ENCODE data around the gene SAG. TPM values are rescaled to one million over a fixed set of nuclear protein-coding genes. Genes with fewer than 3 reads are reported as not detected.

SAG gene
- total and polyA plus RNA-seq, 8 donors = 1.5 TPM; not detected in 7

- H3K4me1 ChIP-seq = peaks cover 37 to 66% (median 51%) of the 10 kb centered on the region in 4 donors
- peak overlapping the region in 2 of 4 donors; percentile 19 for H3K4me3 ChIP-seq
- intact Hi-C loops (cut with DNase I; ENCODE audit: low total_unique reads) = no loop called here
- H3K27ac ChIP-seq = peak overlapping the region; percentile 52 to 92 (median 80)
- DNase-seq = peak; percentile 88 to 96
- no peak for TF ChIP-seq CTCF (IDR thresholded peaks at IDR 0.05)
- no peak for TF ChIP-seq POLR2A (IDR thresholded peaks at IDR 0.05)
- no peak for TF ChIP-seq EP300 (IDR thresholded peaks at IDR 0.05)
- TF ChIP-seq POLR2AphosphoS5 (IDR thresholded peaks at IDR 0.05) = peak; percentile 48 to 58 (median 57)
- H3K9me3 ChIP-seq = no peaks in the 10 kb centered on the region
- no peaks in the 10 kb centered on the region for H3K27me3 ChIP-seq
- WGBS, 5 donors = 35 to 47% (median 43%) methylated on average over 24 to 25 of the region's 25 CpGs
- peaks cover 12 to 29% (median 23%) of the 10 kb centered on the region in 4 donors for H3K36me3 ChIP-seq
Measured at GRCh38 chr2:233387667-233388528, 80.3 kb downstream of the SAG start.

- TF ChIP-seq EP300 (IDR thresholded peaks at IDR 0.05) (no peak), POLR2AphosphoS5 (IDR thresholded peaks at IDR 0.05) (no peak), CTCF (IDR thresholded peaks at IDR 0.05) (no peak), POLR2A (IDR thresholded peaks at IDR 0.05) (no peak)
- no peaks in the 10 kb centered on the region for H3K9me3 ChIP-seq
- 77 to 96% (median 89%) methylated on average over 8 of the region's 8 CpGs for WGBS, 5 donors
- no peak overlapping the region for H3K4me3 ChIP-seq
- H3K27ac ChIP-seq = peak overlapping the region in 4 of 5 donors; percentile 79 to 92 (median 82)
- peaks cover 34 to 51% (median 42%) of the 10 kb centered on the region in 4 donors for H3K4me1 ChIP-seq
- intact Hi-C loops (cut with DNase I; ENCODE audit: low total_unique reads) = no loop called here
- peaks cover 12 to 41% (median 28%) of the 10 kb centered on the region in 4 donors for H3K36me3 ChIP-seq
- no peaks in the 10 kb centered on the region for H3K27me3 ChIP-seq
- peak in 1 of 2 donors; percentile 52 for DNase-seq
Measured at GRCh38 chr2:233389601-233390125, 82.0 kb downstream of the SAG start.

- DNase-seq = no peak
- H3K4me3 ChIP-seq = no peak overlapping the region
Measured at GRCh38 chr2:233395687-233396086, 88.1 kb downstream of the SAG start.

More at GRCh38 chr2:233395687-233396086, 88.1 kb downstream of the SAG start:
- H3K4me1 ChIP-seq = peaks cover 0 to 14% (median 8%) of the 10 kb centered on the region in 4 donors
- no peaks in the 10 kb centered on the region for H3K27me3 ChIP-seq
- 90 to 97% (median 96%) methylated on average over 7 of the region's 7 CpGs for WGBS, 5 donors
- no peaks in the 10 kb centered on the region for H3K9me3 ChIP-seq
- H3K27ac ChIP-seq = no peak overlapping the region
- intact Hi-C loops (cut with DNase I; ENCODE audit: low total_unique reads) = no loop called here
- TF ChIP-seq CTCF (IDR thresholded peaks at IDR 0.05) (no peak), POLR2A (IDR thresholded peaks at IDR 0.05) (no peak), EP300 (IDR thresholded peaks at IDR 0.05) (no peak), POLR2AphosphoS5 (IDR thresholded peaks at IDR 0.05) (no peak)
- peaks cover 13 to 50% (median 37%) of the 10 kb centered on the region in 4 donors for H3K36me3 ChIP-seq

Small RNA genes within 50 kb of the gene (small RNA-seq; reads per million reads assigned to genes)
- gene RF00019 (0 reads per million in 4 donors), gene SCARNA5 (263 to 641 (median 440) reads per million in 4 donors), gene SCARNA6 (28.5 to 103 (median 42.2) reads per million in 4 donors)

Other genes starting within 250 kb of the SAG start
- gene INPP5D, start 247.5 kb upstream of the SAG start, total RNA-seq = 100 to 1,000 TPM in 1 of 5 donors, 10 to 100 TPM in 2, 1 to 10 TPM in 2; 8.1 to 564 (median 11.2) TPM
- 1 to 10 TPM; 3.7 to 5.2 (median 4.7) TPM for gene INPP5D, start 247.5 kb upstream of the SAG start, polyA plus RNA-seq
- gene ATG16L1, start 56.1 kb upstream of the SAG start, total RNA-seq = 10 to 100 TPM in 4 of 5 donors, 1 to 10 TPM in 1; 7.6 to 71.9 (median 34.1) TPM
- gene ATG16L1, start 56.1 kb upstream of the SAG start, polyA plus RNA-seq = 10 to 100 TPM in 1 of 3 donors, 1 to 10 TPM in 2; 8.7 to 11.6 (median 8.7) TPM
- 100 to 1,000 TPM; 191 to 471 (median 216) TPM for gene DGKD, start 46.7 kb downstream of the SAG start, total RNA-seq
- gene DGKD, start 46.7 kb downstream of the SAG start, polyA plus RNA-seq = 10 to 100 TPM; 21.9 to 85.4 (median 25.2) TPM

Measured in stomach (tissue), 9 donors.